GM21367 (cell line): Measurements from ENCODE around the gene CERS1.
"Not testable (repeated sequence)": the region's sequence is repeated elsewhere in the genome, so short reads cannot be mapped to it uniquely, and the experiment has no call there.

Experiments
- ATAC-seq: cut with Tn5 transposase; IDR thresholded peaks from one replicate; pipeline ENCODE4 v1.9.1; 2021; ENCODE audit not compliant: unreplicated experiment

CERS1 gene

DNA sequence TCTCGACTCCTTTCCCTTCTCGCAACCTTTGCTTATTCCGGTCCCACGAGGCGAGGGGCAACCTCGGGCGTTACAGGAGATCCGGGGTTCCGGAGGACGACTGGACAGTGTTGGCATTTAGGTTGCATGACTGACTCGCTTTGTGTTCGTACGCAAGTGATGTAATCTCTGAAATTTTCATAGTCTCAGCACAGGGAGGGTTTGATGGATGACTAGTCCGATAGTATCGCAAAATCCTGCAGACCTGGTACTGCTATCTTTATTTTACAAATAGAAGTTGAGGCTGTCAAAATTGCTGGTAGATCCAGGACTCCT lies 23.9 kb upstream of the CERS1 start:
- no peak for ATAC-seq

- ATAC-seq, result peak; percentile 77
Observed at GRCh38 chr19:18919086-18919899, 23.3 kb upstream of the CERS1 start, which contains the start of the genes COPE and DDX49. Gene COPE (minus strand): TSS chr19:18919387. CDS start chr19:18919348, 39 bp downstream. Gene DDX49 (plus strand): TSS chr19:18919715. CDS start chr19:18919742, 27 bp downstream.

GRCh38 chr19:18917593-18917992 lies 21.6 kb upstream of the CERS1 start:
- not testable (repeated sequence) for ATAC-seq

DNA sequence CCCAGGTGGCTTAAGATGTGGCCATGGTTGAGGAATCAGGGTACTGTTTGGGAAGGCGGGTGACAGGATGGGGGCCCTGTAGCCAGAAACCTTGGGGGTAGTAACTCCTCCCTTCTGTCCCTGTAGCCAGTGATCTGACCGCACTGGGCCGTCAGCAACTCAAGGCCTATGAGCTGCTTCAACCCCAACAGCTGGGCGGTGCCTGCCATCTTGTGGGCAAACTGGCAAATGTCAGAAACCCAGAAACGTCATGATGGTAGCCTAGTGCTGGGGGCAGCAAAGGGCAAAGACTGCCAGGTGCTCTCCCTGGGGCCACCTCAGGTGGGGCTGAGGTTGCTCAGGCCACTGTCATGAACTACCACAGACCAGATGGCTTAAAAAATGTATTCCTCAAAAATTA lies 19.7 kb upstream of the CERS1 start:
- no peak for ATAC-seq

DNA sequence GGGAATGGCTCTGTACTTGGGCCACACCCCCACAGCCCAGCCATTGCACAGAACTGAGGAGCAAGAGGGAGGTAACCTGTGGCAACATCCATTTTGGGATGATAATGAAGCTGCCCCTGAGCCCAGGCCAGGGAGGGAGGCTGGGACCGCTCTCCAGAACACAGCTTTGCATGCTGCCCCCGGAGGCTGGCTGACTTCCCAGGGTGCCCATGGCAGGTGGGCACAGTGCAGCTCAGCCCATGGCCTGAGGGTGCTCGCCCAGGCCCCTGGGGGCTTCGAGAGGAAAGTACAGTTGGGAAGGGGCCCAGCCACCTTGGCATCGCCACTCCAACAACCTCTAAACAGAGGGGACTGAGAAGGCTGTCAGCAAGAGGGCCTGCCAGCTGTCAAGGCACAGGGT lies 17.5 kb upstream of the CERS1 start:
- ATAC-seq, result no peak

DNA sequence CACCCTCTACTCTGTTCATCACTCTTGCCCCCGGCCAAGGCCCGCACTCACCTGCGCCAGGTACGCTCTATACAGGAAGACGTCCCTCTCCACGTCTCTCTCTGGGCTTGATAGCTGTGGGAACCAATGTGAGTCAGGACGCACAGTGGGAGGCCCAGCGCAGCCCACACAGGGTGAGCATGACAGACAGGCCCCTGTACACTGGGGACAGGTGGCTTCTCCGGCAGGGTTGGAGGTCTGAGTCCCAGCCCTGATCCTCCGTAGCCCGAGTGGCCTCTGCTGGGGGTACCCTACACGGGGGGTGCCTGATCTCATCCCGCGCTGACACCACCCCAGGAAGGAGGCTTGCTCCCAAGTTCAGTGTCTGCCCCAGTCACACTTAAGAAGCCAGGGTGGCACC lies 17.0 kb upstream of the CERS1 start:
- ATAC-seq, result no peak

GRCh38 chr19:18910801-18911436 lies 15.0 kb upstream of the CERS1 start:
- ATAC-seq, result no peak

GRCh38 chr19:18910010-18910409 lies 14.1 kb upstream of the CERS1 start:
- no peak for ATAC-seq

DNA sequence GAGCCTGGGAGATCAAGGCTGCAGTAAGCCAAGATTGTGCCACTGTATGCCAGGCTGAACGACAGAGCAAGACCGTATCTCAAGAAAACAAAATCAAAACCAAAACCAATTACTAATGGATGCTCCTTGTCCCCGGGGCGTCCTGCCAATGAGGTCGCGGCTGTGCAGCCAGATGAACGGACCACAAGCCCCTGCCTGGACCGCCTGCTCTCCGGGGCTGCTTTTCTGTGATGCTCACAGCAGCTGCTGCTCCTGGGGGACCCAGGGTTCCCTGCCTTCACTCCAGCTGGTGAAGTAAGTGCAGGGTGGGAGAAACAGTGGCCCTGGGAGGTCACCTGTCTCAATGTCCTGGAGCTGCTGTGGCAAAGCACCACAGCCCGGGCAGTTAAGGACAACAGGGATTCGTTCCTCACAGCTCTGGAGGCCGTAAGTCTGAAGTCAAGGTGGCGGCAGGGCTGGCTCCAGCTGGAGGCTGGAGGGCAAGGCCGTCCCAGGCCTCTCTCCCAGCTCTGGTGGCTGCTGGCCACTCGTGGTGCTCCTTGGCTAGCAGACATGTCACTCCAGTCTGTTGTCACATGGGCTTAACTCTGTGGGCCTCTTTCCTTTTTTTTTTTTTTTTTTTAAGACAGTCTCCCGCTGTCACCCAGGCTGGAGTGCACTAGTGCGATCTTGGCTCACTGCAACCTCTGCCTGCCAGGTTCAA lies 13.1 kb upstream of the CERS1 start:
- ATAC-seq, result no peak

DNA sequence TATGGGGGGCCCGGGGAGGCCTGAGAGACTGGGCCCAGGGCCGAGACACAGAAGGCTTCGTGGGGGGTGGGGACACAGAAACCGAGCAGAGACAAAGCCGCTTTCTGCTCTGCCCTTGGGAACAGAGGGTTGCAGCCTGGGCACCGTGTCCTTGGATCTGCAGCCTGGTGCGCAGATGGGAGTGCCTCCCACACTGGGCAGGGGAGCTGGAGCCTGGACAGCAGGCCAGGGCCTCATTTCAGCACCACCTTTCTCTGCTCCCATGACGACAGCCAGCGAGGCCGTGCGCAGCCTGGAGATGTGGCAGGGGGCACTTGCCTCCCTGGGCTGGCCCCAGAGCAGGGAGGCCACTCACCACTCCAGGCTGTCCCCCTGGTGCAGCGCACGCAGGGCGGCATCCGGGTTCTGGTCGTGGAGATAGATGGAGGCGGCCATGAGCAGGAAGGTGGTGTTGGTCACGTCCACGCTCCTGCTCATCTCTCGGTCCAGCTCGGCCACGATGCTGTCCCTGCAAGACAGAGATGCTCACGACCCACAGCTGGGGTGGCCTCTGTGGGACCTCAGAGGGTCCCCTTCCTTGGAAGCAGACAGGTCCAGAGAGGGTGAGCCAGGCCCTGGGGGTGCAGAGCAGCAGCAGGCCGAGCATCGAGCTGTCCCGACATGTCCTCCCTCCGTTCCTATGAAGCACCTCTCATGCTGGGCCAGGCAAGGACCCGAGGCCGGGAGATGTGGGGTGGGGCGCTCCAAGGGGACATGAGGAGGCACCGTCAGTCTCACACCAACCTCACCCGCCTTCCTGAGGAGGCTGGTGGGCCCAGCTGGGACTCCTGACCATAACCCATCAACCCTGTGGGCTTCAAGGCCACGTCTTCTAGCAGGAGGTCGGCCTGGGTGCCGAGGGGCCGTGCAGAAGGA lies 10.9 kb upstream of the CERS1 start:
- no peak for ATAC-seq

- no peak for ATAC-seq
Observed at GRCh38 chr19:18905513-18906236, 9.7 kb upstream of the CERS1 start.

DNA sequence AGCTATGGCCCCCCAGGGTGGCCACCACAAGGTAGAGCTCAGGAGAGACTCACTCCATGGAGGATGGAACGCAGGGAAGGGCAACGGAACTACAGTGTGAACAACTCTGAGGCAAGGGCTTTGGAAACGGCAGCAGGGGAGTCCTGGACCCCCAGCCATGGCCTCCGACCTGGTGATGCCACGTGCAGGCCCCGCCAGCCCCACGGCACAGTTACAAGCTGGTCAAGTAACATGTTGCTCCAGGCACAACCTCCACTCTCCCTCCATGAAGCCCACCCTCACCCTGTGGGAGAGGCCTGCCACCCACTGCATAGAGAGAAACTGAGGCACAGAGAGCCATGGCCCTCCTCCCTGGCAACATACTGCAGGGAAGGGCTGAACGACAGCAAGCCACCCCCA lies 9.1 kb upstream of the CERS1 start:
- no peak for ATAC-seq

- no peak for ATAC-seq
Observed at GRCh38 chr19:18904334-18905057, 8.5 kb upstream of the CERS1 start.

DNA sequence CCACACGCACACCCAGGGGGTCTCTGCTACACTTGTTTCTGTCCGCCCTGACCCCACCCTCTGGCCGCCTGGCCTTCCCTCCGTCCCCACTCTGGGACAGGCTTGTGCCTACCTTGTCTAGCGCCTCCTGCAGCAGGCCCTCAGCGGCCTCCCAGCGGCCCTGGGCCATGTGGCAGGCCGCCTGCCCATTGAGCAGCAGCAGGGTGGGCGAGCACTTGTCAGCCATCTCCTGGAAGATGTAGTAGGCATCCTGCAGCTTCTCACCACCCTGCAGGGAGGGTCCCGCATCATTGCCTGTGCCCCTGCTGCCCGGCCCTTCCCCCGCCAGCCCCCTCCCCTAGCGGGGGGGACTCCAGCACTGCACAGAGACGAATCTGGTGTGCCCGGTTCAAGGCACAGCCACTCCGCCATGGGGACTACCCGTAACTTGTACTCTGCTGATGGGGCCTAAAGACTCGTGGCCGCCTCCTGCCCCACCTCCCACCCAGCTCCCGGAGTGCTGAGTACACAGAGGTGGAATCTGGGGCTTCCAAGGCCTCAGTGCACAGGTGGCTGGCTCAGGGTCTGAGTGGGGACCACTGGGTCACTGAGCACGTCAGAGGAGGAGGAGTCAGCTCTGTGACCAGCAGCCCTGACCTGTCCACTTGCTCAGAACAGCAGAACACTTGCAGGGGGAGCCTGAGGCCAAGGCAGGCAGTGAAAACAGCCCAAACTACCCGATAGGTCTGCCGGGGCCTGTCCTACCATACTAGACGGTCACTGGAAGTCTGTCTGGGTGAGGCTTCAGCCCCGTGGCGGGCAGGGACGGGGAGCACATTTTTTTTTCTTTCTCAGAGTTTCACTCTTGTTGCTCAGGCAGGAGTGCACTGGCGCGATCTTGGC lies 7.4 kb upstream of the CERS1 start:
- no peak for ATAC-seq

DNA sequence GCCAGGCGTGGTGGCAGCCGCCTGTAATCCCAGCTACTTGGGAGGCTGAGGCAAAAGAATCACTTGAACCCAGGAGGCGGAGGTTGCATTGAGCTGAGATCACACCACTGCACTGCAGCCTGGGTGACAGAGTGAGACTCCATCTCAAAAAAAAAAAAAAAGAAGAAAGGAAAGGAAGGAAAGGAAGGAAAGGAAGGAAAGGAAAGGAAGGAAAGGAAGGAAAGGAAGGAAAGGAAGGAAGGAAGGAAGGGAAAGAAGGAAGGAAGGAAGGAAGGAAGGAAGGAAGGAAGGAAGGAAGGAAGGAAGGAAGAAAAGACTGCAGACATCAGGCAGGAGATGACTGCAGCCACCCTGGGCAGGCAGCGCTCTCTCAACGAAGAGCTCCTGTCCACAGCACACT lies 6.6 kb upstream of the CERS1 start:
- not testable (repeated sequence) for ATAC-seq

GRCh38 chr19:18901491-18901890 lies 5.5 kb upstream of the CERS1 start:
- no peak for ATAC-seq

DNA sequence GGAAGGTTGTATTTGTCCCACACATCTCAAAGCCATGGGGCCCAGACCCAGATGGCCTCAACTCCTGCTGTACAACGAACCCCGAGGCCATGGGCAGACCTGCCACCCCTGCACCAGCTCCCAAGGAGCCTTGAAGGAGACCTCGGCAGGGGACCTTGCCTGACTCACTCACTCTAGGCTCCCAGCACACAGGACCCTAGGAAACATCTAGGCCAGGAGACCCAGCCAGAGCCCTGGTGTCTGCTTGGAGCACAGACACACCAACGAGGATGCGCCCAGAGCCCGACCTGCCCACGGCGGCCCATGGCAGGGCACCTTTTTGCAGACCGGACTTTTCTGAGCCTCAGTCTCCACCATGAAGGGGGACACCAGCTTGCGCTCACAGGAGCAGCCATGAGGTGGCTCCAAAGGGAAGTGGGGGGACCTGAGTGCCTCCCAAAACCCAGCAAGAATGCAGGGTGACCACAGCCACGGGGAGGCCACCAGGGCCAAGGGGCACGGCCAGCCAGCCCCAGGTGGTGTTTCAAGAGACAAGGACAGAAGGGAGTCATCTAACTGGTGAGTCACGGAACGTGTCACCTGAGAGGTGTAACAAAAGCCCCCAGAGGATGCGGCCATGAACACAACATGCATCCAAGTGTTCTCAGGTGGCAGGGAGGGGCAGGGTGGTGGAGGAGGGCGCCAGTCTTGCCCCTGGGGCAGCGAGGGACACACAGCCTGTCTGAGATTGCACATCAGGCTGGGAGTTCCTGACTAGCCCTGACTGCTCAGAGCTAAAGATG lies 4.9 kb upstream of the CERS1 start:
- ATAC-seq, result no peak
